Naive thymus-derived CD4-positive, alpha-beta T cell (primary cell): Measurements from ENCODE around the gene ERMN. TPM values are rescaled to one million over a fixed set of nuclear protein-coding genes. Genes with fewer than 3 reads are reported as not detected.

Source experiments
- ATAC-seq: fragments of 150-1000 bp; cut with Tn5 transposase; 2 replicates; pipeline ENCODE4 v1.10.0; 2021; ENCODE audit warnings: mild to moderate bottlenecking, moderate library complexity
- CTCF ChIA-PET: fragments of 350-600 bp; sonication (Branson Sonifier 250); formaldehyde crosslinking; loops from one replicate; lab custom pipeline; 2021; ENCODE audit warnings: antibody characterized with exemption; lab: Charles Lee
- POLR2A ChIA-PET: fragments of 350-600 bp; sonication (Branson Sonifier 250); formaldehyde crosslinking; loops from one replicate; lab custom pipeline; 2021; ENCODE audit warnings: antibody characterized with exemption, inconsistent platforms; lab: Charles Lee
- DNase-seq, 9 donors: peaks; one replicate each; pipeline versions ENCODE4 v3.0.0 to v3.0.0-alpha.2; 2020 to 2022; ENCODE audit warnings: mixed read lengths in 1 of 9
- H3K27ac ChIP-seq: one replicate; pipeline ENCODE4 v1.7.0; 2013; ENCODE audit warnings: mild to moderate bottlenecking, low read depth, low read length, moderate library complexity
- H3K27me3 ChIP-seq, 2 donors: one replicate each; pipeline ENCODE4 v1.7.0; 2013; ENCODE audit warnings: low read length in 2 of 2, mild to moderate bottlenecking in 2 of 2, moderate library complexity in 2 of 2; ENCODE audit not compliant: control insufficient read depth in 2 of 2, insufficient read depth in 2 of 2
- H3K36me3 ChIP-seq, 3 experiments: 1 replicate in 2 of 3; 2 replicates in 1 of 3; pipeline ENCODE4 v1.7.0; 2013; ENCODE audit warnings: low read length in 3 of 3, mild to moderate bottlenecking in 3 of 3, moderate library complexity in 1 of 3; ENCODE audit not compliant: insufficient read depth in 3 of 3, control insufficient read depth in 2 of 3
- H3K4me1 ChIP-seq, 2 donors: one replicate each; pipeline ENCODE4 v1.7.0; 2013; ENCODE audit warnings: low read length in 2 of 2, mild to moderate bottlenecking in 2 of 2, moderate library complexity in 1 of 2; ENCODE audit not compliant: control insufficient read depth in 2 of 2, insufficient read depth in 2 of 2
- H3K4me3 ChIP-seq: 2 replicates; pipeline ENCODE4 v1.7.0; 2013; ENCODE audit warnings: mild to moderate bottlenecking, low read length
- H3K9me3 ChIP-seq, 3 experiments: 1 replicate in 2 of 3; 2 replicates in 1 of 3; pipeline ENCODE4 v1.7.0; 2013; ENCODE audit warnings: low read length in 3 of 3; ENCODE audit not compliant: control insufficient read depth in 2 of 3
- H3K27ac Mint-ChIP-seq, 9 donors: one replicate each; pipeline ENCODE4 v1.8.0; 2020 to 2022; ENCODE audit warnings: mixed read lengths in 9 of 9, mild to moderate bottlenecking in 8 of 9, moderate library complexity in 5 of 9, inconsistent platforms in 2 of 9
- H3K27me3 Mint-ChIP-seq, 5 donors: one replicate each; pipeline ENCODE4 v1.8.0; 2021 to 2022; ENCODE audit warnings: mixed read lengths in 5 of 5, mild to moderate bottlenecking in 1 of 5
- H3K36me3 Mint-ChIP-seq, 5 donors: one replicate each; pipeline ENCODE4 v1.8.0; 2020 to 2022; ENCODE audit warnings: mixed read lengths in 5 of 5, mild to moderate bottlenecking in 3 of 5, inconsistent platforms in 1 of 5
- H3K4me1 Mint-ChIP-seq, 7 donors: one replicate each; pipeline ENCODE4 v1.8.0; 2020 to 2022; ENCODE audit warnings: mixed read lengths in 7 of 7, mild to moderate bottlenecking in 3 of 7, inconsistent platforms in 1 of 7
- H3K4me3 Mint-ChIP-seq, 10 donors: one replicate each; pipeline ENCODE4 v1.8.0; 2020 to 2022; ENCODE audit warnings: mild to moderate bottlenecking in 10 of 10, mixed read lengths in 10 of 10, moderate library complexity in 6 of 10, inconsistent platforms in 2 of 10
- H3K9me3 Mint-ChIP-seq, 11 donors: one replicate each; pipeline ENCODE4 v1.8.0; 2020 to 2022; ENCODE audit warnings: mixed read lengths in 11 of 11, mild to moderate bottlenecking in 4 of 11, inconsistent platforms in 1 of 11, moderate library complexity in 1 of 11
- intact Hi-C, 2 donors: fragments of 100-400 bp; cut with micrococcal nuclease; formaldehyde crosslinking; loops; one replicate each; pipeline ENCODE4 v1.15.1; 2023
- polyA plus RNA-seq, 2 donors: library from polyadenylated mRNA; unstranded; fragments of 300-500 nt; fragmentation: Illumina TruSeq; gene quantifications; one replicate each; pipeline ENCODE4 v1.2.3, GENCODE V29; 2021
- total RNA-seq, 6 experiments: library from RNA in 5 of 6; stranded (reverse) in 5 of 6; gene quantifications; 1 replicate in 5 of 6; 2 replicates in 1 of 6; pipeline ENCODE4 v1.2.3 and lab custom pipeline; 2021 to 2026

The ERMN gene
- total and polyA plus RNA-seq, 7 experiments from 2014 or later, result 0.09 to 17.3 (median 6.0) TPM

GRCh38 chr2:157269060-157269459, 56.6 kb downstream of the ERMN start:
- no peak overlapping the region for H3K4me3 ChIP-seq
- ChIA-PET CTCF (no interaction called here), POLR2A (no interaction called here)
- no peaks in the 10 kb centered on the region for H3K36me3 ChIP-seq
- no peak for ATAC-seq
- H3K36me3 Mint-ChIP-seq, result peaks cover 0 to 2% (median 0%) of the 10 kb centered on the region in 5 donors
- H3K4me1 ChIP-seq, result no peaks in the 10 kb centered on the region
- no peak overlapping the region for H3K27ac Mint-ChIP-seq
- peaks cover 0 to 8% (median 1%) of the 10 kb centered on the region in 5 donors for H3K27me3 Mint-ChIP-seq
- peaks cover 0 to 6% (median 0%) of the 10 kb centered on the region in 7 donors for H3K4me1 Mint-ChIP-seq
- no peaks in the 10 kb centered on the region for H3K27me3 ChIP-seq
- DNase-seq, result no peak
- H3K9me3 ChIP-seq, result no peaks in the 10 kb centered on the region
- H3K27ac ChIP-seq, result no peak overlapping the region
- no peaks in the 10 kb centered on the region for H3K9me3 Mint-ChIP-seq
- no peak overlapping the region for H3K4me3 Mint-ChIP-seq
- intact Hi-C loops, result no loop called here

Other genes starting within 250 kb of the ERMN start
- not detected for gene GALNT5, start 68.1 kb downstream of the ERMN start, total RNA-seq
- gene GALNT5, start 68.1 kb downstream of the ERMN start, polyA plus RNA-seq, result not detected
- gene CYTIP, start 118.3 kb upstream of the ERMN start, total RNA-seq, result 100 to 1,000 TPM; 290 to 406 (median 363) TPM
- gene CYTIP, start 118.3 kb upstream of the ERMN start, polyA plus RNA-seq, result 100 to 1,000 TPM; 170 to 270 TPM